ENCODE measurements around the gene NABP1. TPM values are rescaled to one million over a fixed set of nuclear protein-coding genes. Genes with fewer than 3 reads are reported as not detected.

The NABP1 gene
- total RNA-seq, 6 experiments from 2014 or later: 5.2 to 28.2 (median 20.7) TPM

DNA sequence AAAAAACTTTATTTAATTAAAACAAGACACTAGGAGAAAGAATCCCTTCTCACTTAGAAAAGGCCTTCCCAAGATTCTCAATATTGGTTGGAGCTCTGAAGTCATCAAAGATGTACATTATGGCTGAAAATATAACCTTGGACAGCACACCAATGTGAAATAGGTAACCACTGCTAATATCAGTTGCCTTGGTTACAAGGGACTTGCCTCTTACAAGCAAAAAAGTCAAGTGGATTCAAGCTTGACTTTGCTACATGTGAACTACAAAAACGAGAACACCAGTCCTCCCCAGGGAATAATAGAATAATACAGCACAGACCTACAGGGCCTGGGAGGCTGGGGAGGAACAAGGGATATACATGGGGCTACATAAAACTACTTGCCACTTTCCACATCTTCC is 46.1 kb downstream of the NABP1 start:
- ATAC-seq (no peak), DNase-seq (no peak)
- intact Hi-C loops (cut with DNase I): no loop called here
- no peak overlapping the region for H3K4me3 ChIP-seq
- no peaks in the 10 kb centered on the region for H3K4me1 ChIP-seq
- no peak for TF ChIP-seq POLR2A (IDR thresholded peaks at IDR 0.05)
- TF ChIP-seq, protein P1, sequence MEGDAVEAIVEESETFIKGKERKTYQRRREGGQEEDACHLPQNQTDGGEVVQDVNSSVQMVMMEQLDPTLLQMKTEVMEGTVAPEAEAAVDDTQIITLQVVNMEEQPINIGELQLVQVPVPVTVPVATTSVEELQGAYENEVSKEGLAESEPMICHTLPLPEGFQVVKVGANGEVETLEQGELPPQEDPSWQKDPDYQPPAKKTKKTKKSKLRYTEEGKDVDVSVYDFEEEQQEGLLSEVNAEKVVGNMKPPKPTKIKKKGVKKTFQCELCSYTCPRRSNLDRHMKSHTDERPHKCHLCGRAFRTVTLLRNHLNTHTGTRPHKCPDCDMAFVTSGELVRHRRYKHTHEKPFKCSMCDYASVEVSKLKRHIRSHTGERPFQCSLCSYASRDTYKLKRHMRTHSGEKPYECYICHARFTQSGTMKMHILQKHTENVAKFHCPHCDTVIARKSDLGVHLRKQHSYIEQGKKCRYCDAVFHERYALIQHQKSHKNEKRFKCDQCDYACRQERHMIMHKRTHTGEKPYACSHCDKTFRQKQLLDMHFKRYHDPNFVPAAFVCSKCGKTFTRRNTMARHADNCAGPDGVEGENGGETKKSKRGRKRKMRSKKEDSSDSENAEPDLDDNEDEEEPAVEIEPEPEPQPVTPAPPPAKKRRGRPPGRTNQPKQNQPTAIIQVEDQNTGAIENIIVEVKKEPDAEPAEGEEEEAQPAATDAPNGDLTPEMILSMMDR (IDR thresholded peaks at IDR 0.05): no peak
- WGBS (ENCODE audit: insufficient coverage, low coverage, low lambda C conversion rate, missing lambda C conversion rate): 71% methylated on average over 1 of the region's 1 CpG
- no peak overlapping the region for H3K27ac ChIP-seq
- no peaks in the 10 kb centered on the region for H3K9me3 ChIP-seq
- no peaks in the 10 kb centered on the region for H3K27me3 ChIP-seq
- no peaks in the 10 kb centered on the region for H3K36me3 ChIP-seq

DNA sequence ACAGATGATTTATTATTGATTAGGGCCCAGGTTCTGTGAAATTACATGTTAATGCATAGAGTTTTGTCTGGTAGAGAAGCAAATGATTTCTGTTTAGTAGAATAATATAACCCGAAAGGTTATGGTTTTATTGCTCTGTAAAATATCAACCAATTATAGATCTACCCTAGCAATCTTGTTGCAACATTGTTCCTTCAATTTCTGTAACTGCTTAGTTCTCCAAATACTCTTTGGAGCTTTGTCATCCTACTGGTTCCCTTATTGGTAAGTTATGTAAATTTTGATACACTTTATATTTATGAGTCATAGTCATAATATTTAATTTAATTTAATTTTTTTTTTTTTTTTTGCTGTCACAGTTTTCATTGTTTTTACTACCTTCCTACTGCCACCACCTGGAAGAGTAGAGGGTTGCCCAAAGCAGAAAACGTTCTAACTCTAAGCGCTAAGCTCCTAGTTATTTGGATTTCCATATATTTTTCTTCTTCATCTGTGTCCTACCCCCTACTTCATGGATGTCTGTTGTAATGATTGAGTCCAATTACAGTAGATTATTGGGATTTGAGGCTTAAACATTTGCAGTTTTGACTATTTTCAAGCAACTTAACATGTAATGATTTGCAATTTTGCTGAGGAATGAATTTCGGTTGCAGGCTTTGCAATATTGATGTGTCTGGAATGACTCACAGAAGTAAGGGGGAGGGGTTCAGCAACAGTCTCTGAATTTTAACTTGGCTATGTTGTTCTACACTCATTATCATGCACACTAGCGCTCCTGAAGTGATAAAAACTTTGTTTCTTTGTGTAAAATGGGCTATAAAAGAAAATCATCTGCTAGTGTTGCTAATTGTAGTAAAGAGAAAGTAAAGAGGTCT is 51.1 kb downstream of the NABP1 start:
- H3K4me3 ChIP-seq: no peak overlapping the region
- H3K4me1 ChIP-seq: no peaks in the 10 kb centered on the region
- intact Hi-C loops (cut with DNase I): no loop called here
- ATAC-seq: peak in 1 of 4 donors; percentile 38
- H3K27me3 ChIP-seq: no peaks in the 10 kb centered on the region
- no peaks in the 10 kb centered on the region for H3K9me3 ChIP-seq
- WGBS (ENCODE audit: insufficient coverage, low coverage, low lambda C conversion rate, missing lambda C conversion rate): 52% methylated on average over 5 of the region's 5 CpGs
- no peak for DNase-seq
- no peak for TF ChIP-seq POLR2A (IDR thresholded peaks at IDR 0.05)
- TF ChIP-seq, protein P1 (IDR thresholded peaks at IDR 0.05): no peak
- H3K36me3 ChIP-seq: no peaks in the 10 kb centered on the region
- no peak overlapping the region for H3K27ac ChIP-seq

DNA sequence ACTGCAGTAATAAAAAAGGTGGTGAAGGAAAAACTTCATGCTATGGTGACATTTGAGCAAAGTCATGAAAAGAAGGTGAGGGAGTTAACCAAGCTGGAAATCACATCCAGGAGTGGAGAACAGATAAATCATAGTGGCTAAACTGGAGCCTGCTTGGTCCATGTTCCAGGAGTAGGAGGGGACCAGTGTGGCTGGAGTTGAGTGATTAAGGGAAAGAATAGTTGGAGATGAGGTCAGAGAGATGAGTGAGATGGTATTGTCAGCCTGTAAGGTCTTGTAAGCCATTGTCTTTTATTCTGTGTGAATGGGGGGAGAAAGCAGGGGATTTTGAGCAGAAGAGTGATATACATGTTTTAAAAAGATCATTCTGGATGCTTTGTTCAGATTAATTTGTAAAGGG is 52.3 kb downstream of the NABP1 start:
- intact Hi-C loops (cut with DNase I): no loop called here
- no peaks in the 10 kb centered on the region for H3K27me3 ChIP-seq
- no peaks in the 10 kb centered on the region for H3K4me1 ChIP-seq
- H3K4me3 ChIP-seq: no peak overlapping the region
- H3K9me3 ChIP-seq: no peaks in the 10 kb centered on the region
- ATAC-seq (no peak), DNase-seq (no peak)
- no peaks in the 10 kb centered on the region for H3K36me3 ChIP-seq
- H3K27ac ChIP-seq: no peak overlapping the region
- TF ChIP-seq POLR2A (IDR thresholded peaks at IDR 0.05): no peak
- TF ChIP-seq, protein P1 (IDR thresholded peaks at IDR 0.05): no peak

Small RNAs within 50 kb of the gene (small RNA-seq; reads per million reads assigned to genes)
- gene RF02271: 0 reads per million in 2 experiments

Other genes starting within 250 kb of the NABP1 start
- 10 to 100 TPM in 3 of 6 experiments, 1 to 10 TPM in 3; 6.8 to 17.5 (median 9.6) TPM for gene CAVIN2, start 169.0 kb downstream of the NABP1 start, total RNA-seq

Data from right lobe of liver (tissue), 6 donors.